H9 (cell line): ENCODE data around the gene PRDM5. TPM values are rescaled to one million over a fixed set of nuclear protein-coding genes. Genes with fewer than 3 reads are reported as not detected.

ENCODE experiments used
- DNase-seq: peaks from one replicate; pipeline ENCODE4 v3.0.0-alpha.2; 2017
- H2AFZ ChIP-seq: one replicate; pipeline ENCODE4 v1.6.1; 2013; ENCODE audit warnings: mild to moderate bottlenecking, low read length, control low read depth, moderate library complexity
- H2AK5ac ChIP-seq: 2 replicates; pipeline ENCODE4 v1.6.1; 2013; ENCODE audit warnings: low read length, control low read depth, mixed read lengths; ENCODE audit not compliant: insufficient read length
- H2BK120ac ChIP-seq: one replicate; pipeline ENCODE4 v1.6.1; 2013; ENCODE audit warnings: low read depth, mild to moderate bottlenecking, low read length, control low read depth, inconsistent platforms; ENCODE audit not compliant: poor library complexity, severe bottlenecking
- H2BK12ac ChIP-seq: 2 replicates; pipeline ENCODE4 v1.6.1; 2013; ENCODE audit warnings: low read length, control low read depth, mixed read lengths, low read depth; ENCODE audit not compliant: insufficient read length
- H2BK15ac ChIP-seq: 2 replicates; pipeline ENCODE4 v1.6.1; 2013; ENCODE audit warnings: low read depth, low read length, control low read depth
- H2BK20ac ChIP-seq: one replicate; pipeline ENCODE4 v1.6.1; 2013; ENCODE audit warnings: low read depth, mild to moderate bottlenecking, low read length, control low read depth, inconsistent platforms; ENCODE audit not compliant: poor library complexity, severe bottlenecking
- H2BK5ac ChIP-seq: 2 replicates; pipeline ENCODE4 v1.6.1; 2013; ENCODE audit warnings: low read length, control low read depth, mixed read lengths; ENCODE audit not compliant: insufficient read length
- H3K14ac ChIP-seq: 2 replicates; pipeline ENCODE4 v1.6.1; 2013; ENCODE audit warnings: low read length, control low read depth; ENCODE audit not compliant: insufficient read depth
- H3K18ac ChIP-seq: 2 replicates; pipeline ENCODE4 v1.6.1; 2013; ENCODE audit warnings: low read depth, mild to moderate bottlenecking, mixed read lengths, low read length, control low read depth; ENCODE audit not compliant: insufficient read length
- H3K23ac ChIP-seq: 2 replicates; pipeline ENCODE4 v1.6.1; 2013; ENCODE audit warnings: low read length, control low read depth, mixed read lengths, low read depth; ENCODE audit not compliant: insufficient read length
- H3K23me2 ChIP-seq: 2 replicates; pipeline ENCODE4 v1.6.1; 2013; ENCODE audit warnings: low read depth, mild to moderate bottlenecking, mixed read lengths, low read length, control low read depth; ENCODE audit not compliant: insufficient read length, poor library complexity, severe bottlenecking
- H3K27ac ChIP-seq: 2 replicates; pipeline ENCODE4 v1.5.1; 2013; ENCODE audit warnings: low read length, control low read depth, mixed read lengths, low read depth; ENCODE audit not compliant: insufficient read length
- H3K27me3 ChIP-seq: 2 replicates; pipeline ENCODE4 v1.6.1; 2013; ENCODE audit warnings: low read length, control low read depth, inconsistent platforms; ENCODE audit not compliant: insufficient read depth
- H3K4ac ChIP-seq: 2 replicates; pipeline ENCODE4 v1.6.1; 2013; ENCODE audit warnings: low read depth, mild to moderate bottlenecking, control low read depth, inconsistent platforms, low read length, moderate library complexity
- H3K4me1 ChIP-seq: 2 replicates; pipeline ENCODE4 v1.6.1; 2013; ENCODE audit warnings: low read length, control low read depth, inconsistent platforms; ENCODE audit not compliant: insufficient read depth
- H3K4me2 ChIP-seq: 2 replicates; pipeline ENCODE4 v1.6.1; 2013; ENCODE audit warnings: low read length, control low read depth, mixed read lengths; ENCODE audit not compliant: insufficient read length, insufficient read depth
- H3K56ac ChIP-seq: 2 replicates; pipeline ENCODE4 v1.6.1; 2013; ENCODE audit warnings: low read depth, mild to moderate bottlenecking, mixed read lengths, low read length, control low read depth; ENCODE audit not compliant: insufficient read length
- H3K79me1 ChIP-seq: 2 replicates; pipeline ENCODE4 v1.6.1; 2013; ENCODE audit warnings: low read depth, mild to moderate bottlenecking, moderate library complexity, low read length, control low read depth, inconsistent platforms; ENCODE audit not compliant: insufficient read depth, poor library complexity, severe bottlenecking
- H3K79me2 ChIP-seq: 2 replicates; pipeline ENCODE4 v1.6.1; 2013; ENCODE audit warnings: low read length, control low read depth, inconsistent platforms; ENCODE audit not compliant: insufficient read depth
- H3K9ac ChIP-seq: 2 replicates; pipeline ENCODE4 v1.6.1; 2013; ENCODE audit warnings: low read length, control low read depth, mixed read lengths; ENCODE audit not compliant: insufficient read length; ENCODE audit errors: extremely low read depth
- H3K9me3 ChIP-seq: one replicate; pipeline ENCODE4 v1.6.1; 2013; ENCODE audit warnings: low read depth, low read length, inconsistent platforms; ENCODE audit not compliant: control insufficient read depth
- H3T11ph ChIP-seq: one replicate; pipeline ENCODE4 v1.6.1; 2013; ENCODE audit warnings: mild to moderate bottlenecking, low read length, control low read depth, inconsistent platforms
- H4K20me1 ChIP-seq: one replicate; pipeline ENCODE4 v1.6.1; 2013; ENCODE audit not compliant: control insufficient read depth, insufficient read length, insufficient read depth
- H4K5ac ChIP-seq: 2 replicates; pipeline ENCODE4 v1.6.1; 2013; ENCODE audit warnings: low read depth, mild to moderate bottlenecking, mixed read lengths, low read length, control low read depth; ENCODE audit not compliant: insufficient read length
- H4K8ac ChIP-seq: replicated peaks from 2 replicates; pipeline ENCODE4 v1.6.1; 2013; ENCODE audit warnings: low read length, control low read depth, mixed read lengths, low read depth; ENCODE audit not compliant: insufficient read length
- H4K91ac ChIP-seq: 2 replicates; pipeline ENCODE4 v1.6.1; 2013; ENCODE audit warnings: low read depth, mild to moderate bottlenecking, moderate library complexity, mixed read lengths, low read length, control low read depth; ENCODE audit not compliant: insufficient read length
- H3K27ac Mint-ChIP-seq, 3 experiments: 2 replicates in 2 of 3; 3 replicates in 1 of 3; pipeline ENCODE4 v1.8.0; 2020 to 2021; ENCODE audit warnings: mixed read lengths in 3 of 3, mild to moderate bottlenecking in 1 of 3, moderate library complexity in 1 of 3
- H3K27me3 Mint-ChIP-seq: 2 replicates; pipeline ENCODE4 v1.8.0; 2021; ENCODE audit warnings: low read depth, mild to moderate bottlenecking, moderate library complexity, mixed read lengths
- H3K36me3 Mint-ChIP-seq, 3 experiments: 2 replicates in 2 of 3; 3 replicates in 1 of 3; pipeline ENCODE4 v1.8.0; 2020 to 2021; ENCODE audit warnings: low read depth in 3 of 3, mixed read lengths in 3 of 3; ENCODE audit not compliant: insufficient read depth in 1 of 3
- H3K4me1 Mint-ChIP-seq, 2 experiments: 2 replicates each; pipeline ENCODE4 v1.8.0; 2020; ENCODE audit warnings: mixed read lengths in 2 of 2
- H3K4me3 Mint-ChIP-seq, 2 experiments: 2 replicates in 1 of 2; 3 replicates in 1 of 2; pipeline ENCODE4 v1.8.0; 2020 to 2021; ENCODE audit warnings: mild to moderate bottlenecking in 2 of 2, mixed read lengths in 2 of 2, moderate library complexity in 1 of 2
- H3K9me3 Mint-ChIP-seq, 2 experiments: 2 replicates in 1 of 2; 3 replicates in 1 of 2; pipeline ENCODE4 v1.8.0; 2020; ENCODE audit warnings: mild to moderate bottlenecking in 2 of 2, mixed read lengths in 2 of 2, moderate library complexity in 1 of 2
- CTCF ChIP-seq: fragments of 200-600 bp; sonication (generic); conservative IDR thresholded peaks from 3 replicates; pipeline ENCODE4 v1.8.0; 2021; ENCODE audit warnings: antibody characterized with exemption, mild to moderate bottlenecking
- WGBS: extraction: QIAGEN DNeasy Blood & Tissue Kit; methylation state at CpG from one replicate; pipeline ENCODE4 v1.1.7; 2013; ENCODE audit warnings: missing lambda C conversion rate, low lambda C conversion rate, mixed read lengths; ENCODE audit not compliant: insufficient read length; ENCODE audit errors: extremely low coverage; 5-methylcytosine and 5-hydroxymethylcytosine counted together
- total RNA-seq: library from RNA; stranded (reverse); gene quantifications from 2 replicates; pipeline ENCODE4 v1.2.1, GENCODE V29; 2021

The PRDM5 gene
- total RNA-seq, 1 experiment from 2014 or later, result 21.7 TPM

- Histone ChIP-seq H2BK20ac (no peak overlapping the region), H3K27me3 (no peaks in the 10 kb centered on the region), H3K23ac (no peak overlapping the region), H3K79me2 (no peaks in the 10 kb centered on the region), H3K9me3 (no peaks in the 10 kb centered on the region), H3K79me1 (no peaks in the 10 kb centered on the region), H4K91ac (no peak overlapping the region), H3K4me2 (no peak overlapping the region), H2BK15ac (no peak overlapping the region), H3K4ac (no peak overlapping the region), H2BK120ac (no peak overlapping the region), H3K14ac (no peak overlapping the region), H2AFZ (no peak overlapping the region), H3T11ph (no peak overlapping the region), H3K9ac (no peak overlapping the region), H2AK5ac (no peak overlapping the region), H4K5ac (no peak overlapping the region), H3K23me2 (no peaks in the 10 kb centered on the region), H3K4me1 (no peaks in the 10 kb centered on the region), H3K56ac (no peak overlapping the region), H2BK5ac (no peak overlapping the region), H3K18ac (no peak overlapping the region), H3K27ac (no peak overlapping the region), H4K8ac (no peak overlapping the region), H2BK12ac (no peak overlapping the region), H4K20me1 (no peaks in the 10 kb centered on the region)
- Mint-ChIP-seq H3K27ac (no peak overlapping the region), H3K27me3 (no peaks in the 10 kb centered on the region), H3K36me3 (no peaks in the 10 kb centered on the region), H3K4me3 (no peak overlapping the region), H3K4me1 (peaks cover 10% of the 10 kb centered on the region in 2 experiments), H3K9me3 (peaks cover 0 to 3% of the 10 kb centered on the region in 2 experiments; a peak in 1 of 5 replicates)
- DNase-seq, result no peak
- no CpG with 5 or more reads among the region's 1 CpG for WGBS
- no peak for TF ChIP-seq CTCF
These were observed 206.2 kb downstream of the PRDM5 start for GRCh38 chr4:120716346-120716745.
